Esophagus muscularis mucosa (tissue), 4 donors: Measurements from ENCODE around the gene ZNG1F. TPM values are rescaled to one million over a fixed set of nuclear protein-coding genes. Genes with fewer than 3 reads are reported as not detected.
"Not testable (repeated sequence)": the region's sequence is repeated elsewhere in the genome, so short reads cannot be mapped to it uniquely, and the experiment has no call there.

Experiments
- DNase-seq: peaks from one replicate; pipeline ENCODE4 v3.0.0-alpha.2; 2017; ENCODE audit errors: extremely low spot score
- H3K27ac ChIP-seq, 4 donors: fragments of 200-600 bp; sonication (generic); replicated peaks in 1 of 4; 1 replicate in 3 of 4; 2 replicates in 1 of 4; pipeline ENCODE4 v1.5.1; 2016 to 2019; ENCODE audit warnings: mild to moderate bottlenecking in 1 of 4
- H3K27me3 ChIP-seq, 4 donors: fragments of 200-600 bp; sonication (generic); one replicate each; pipeline versions ENCODE4 v1.5.1 to v1.6.0; 2016 to 2019
- H3K36me3 ChIP-seq, 4 donors: fragments of 200-600 bp; sonication (generic); one replicate each; pipeline ENCODE4 v1.5.1; 2016 to 2019
- H3K4me1 ChIP-seq, 4 donors: fragments of 200-600 bp; sonication (generic); one replicate each; pipeline ENCODE4 v1.5.1; 2016 to 2019
- H3K4me3 ChIP-seq, 4 donors: fragments of 200-600 bp; sonication (generic); 1 replicate in 2 of 4; 2 replicates in 2 of 4; pipeline ENCODE4 v1.5.1; 2016 to 2019; ENCODE audit warnings: mild to moderate bottlenecking in 4 of 4, moderate library complexity in 1 of 4
- H3K9me3 ChIP-seq, 4 donors: fragments of 200-600 bp; sonication (generic); 1 replicate in 3 of 4; 2 replicates in 1 of 4; pipeline ENCODE4 v1.5.1; 2016 to 2019
- WGBS: methylation state at CpG from one replicate; pipeline ENCODE4 v1.1.5; 2018; 5-methylcytosine and 5-hydroxymethylcytosine counted together
- intact Hi-C: fragments of 100-400 bp; cut with DNase I; formaldehyde crosslinking; loops from one replicate; pipeline ENCODE4 v1.15.1; 2023
- small RNA-seq, 3 donors: library from RNA; depleted of rRNA; stranded (forward); fragments of <200 nt; gene quantifications; one replicate each; pipeline ENCODE3, GENCODE V24; 2016
- total RNA-seq, 4 donors: library from RNA; depleted of rRNA; stranded (reverse); fragments of >200 nt; gene quantifications; one replicate each; pipeline versions ENCODE4 v1.1.0 to v1.2.1, GENCODE V29; 2016

The ZNG1F gene
- total RNA-seq, 4 donors from 2014 or later, result 3.8 to 10.8 (median 5.9) TPM

- H3K4me1 ChIP-seq, H3K4me3 ChIP-seq, intact Hi-C loops, H3K9me3 ChIP-seq, H3K27ac ChIP-seq, DNase-seq, H3K36me3 ChIP-seq: not testable (repeated sequence)
- WGBS, result 54% methylated on average over 1 of the region's 1 CpG
- peaks cover 0 to 14% (median 0%) of the 10 kb centered on the region in 4 donors for H3K27me3 ChIP-seq
Observed at GRCh38 chr9:41086685-41087084, 102.4 kb downstream of the ZNG1F start.

DNA sequence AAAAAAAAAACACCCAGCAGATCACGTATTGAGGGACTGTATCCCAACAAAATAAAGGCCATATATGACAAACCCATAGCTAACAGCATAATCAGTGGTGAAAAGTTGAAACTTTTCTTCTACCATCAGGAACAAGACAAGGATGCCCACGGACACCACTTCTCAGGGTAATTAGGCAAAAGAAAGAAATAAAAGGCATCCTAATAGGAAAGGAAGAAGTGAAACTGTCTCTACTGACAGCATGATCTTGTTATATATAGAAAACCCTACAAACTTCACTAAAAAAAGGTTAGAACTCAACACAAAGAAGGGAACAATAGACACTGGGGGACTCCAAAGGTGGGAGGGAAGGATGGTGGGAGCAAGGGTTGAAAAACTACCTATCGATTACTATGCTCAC, 102.9 kb downstream of the ZNG1F start:
- 72% methylated on average over 3 of the region's 3 CpGs for WGBS
- H3K4me3 ChIP-seq, result not testable (repeated sequence)

DNA sequence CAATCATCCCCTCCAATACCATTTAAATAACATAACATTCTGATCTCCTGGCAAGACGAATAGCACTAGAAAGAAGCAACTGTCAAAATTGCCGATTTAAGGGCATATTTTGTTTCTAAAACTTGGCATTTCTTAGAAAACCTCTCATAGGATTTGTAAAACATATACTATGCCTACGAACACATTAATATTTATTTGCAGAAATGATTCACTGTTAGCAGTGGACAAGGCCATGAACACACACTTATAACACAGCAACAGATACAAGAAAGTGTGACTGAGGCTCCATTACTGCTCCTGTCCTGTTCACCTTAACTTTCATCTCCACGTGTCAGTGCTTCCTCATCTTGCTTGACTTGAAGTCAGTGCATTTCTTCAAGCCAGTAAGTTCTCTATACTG, 106.8 kb downstream of the ZNG1F start:
- H3K36me3 ChIP-seq, H3K4me3 ChIP-seq, intact Hi-C loops, DNase-seq, H3K4me1 ChIP-seq, H3K27ac ChIP-seq, H3K9me3 ChIP-seq: not testable (repeated sequence)
- 65% methylated on average over 4 of the region's 4 CpGs for WGBS
- peaks cover 0 to 22% (median 0%) of the 10 kb centered on the region in 4 donors for H3K27me3 ChIP-seq

More for the DNA sequence above, 102.9 kb downstream of the ZNG1F start:
- H3K4me1 ChIP-seq, DNase-seq, H3K9me3 ChIP-seq, H3K36me3 ChIP-seq, H3K27ac ChIP-seq, intact Hi-C loops: not testable (repeated sequence)
- peaks cover 0 to 14% (median 0%) of the 10 kb centered on the region in 4 donors for H3K27me3 ChIP-seq

Small RNAs within 50 kb of the gene (small RNA-seq; reads per million reads assigned to genes)
- 0 reads per million in 3 donors for gene MIR4477A
- 0 reads per million in 3 donors for gene RNA5SP530

Other genes with a start within 250 kb of the ZNG1F start
- under 1 TPM in 1 of 4 donors, not detected in 3; 0.33 TPM for gene FOXD4L6, start 60.6 kb downstream of the ZNG1F start, total RNA-seq